GM21529 (cell line): ENCODE measurements around the gene KLC1.

Experiments
- ATAC-seq: cut with Tn5 transposase; IDR thresholded peaks from one replicate; pipeline ENCODE4 v1.9.1; 2021; ENCODE audit not compliant: unreplicated experiment

The KLC1 gene

DNA sequence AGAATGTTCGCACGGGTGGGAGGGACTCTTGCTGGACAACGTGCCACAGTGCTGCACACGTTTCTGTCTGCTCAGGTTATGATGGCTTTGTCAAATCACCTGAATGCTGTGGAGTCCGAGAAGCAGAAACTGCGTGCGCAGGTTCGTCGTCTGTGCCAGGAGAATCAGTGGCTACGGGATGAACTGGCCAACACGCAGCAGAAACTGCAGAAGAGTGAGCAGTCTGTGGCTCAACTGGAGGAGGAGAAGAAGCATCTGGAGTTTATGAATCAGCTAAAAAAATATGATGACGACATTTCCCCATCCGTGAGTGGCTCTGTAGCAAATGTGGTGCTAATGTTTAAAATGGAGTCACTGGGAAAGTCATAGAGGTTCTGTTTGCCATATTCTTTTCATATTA is 28.5 kb downstream of the KLC1 start:
- no peak for ATAC-seq

GRCh38 chr14:103659631-103660030 is 30.6 kb downstream of the KLC1 start:
- ATAC-seq: no peak

GRCh38 chr14:103662029-103662428 is 33.0 kb downstream of the KLC1 start:
- no peak for ATAC-seq

GRCh38 chr14:103662591-103662990 is 33.6 kb downstream of the KLC1 start:
- no peak for ATAC-seq

DNA sequence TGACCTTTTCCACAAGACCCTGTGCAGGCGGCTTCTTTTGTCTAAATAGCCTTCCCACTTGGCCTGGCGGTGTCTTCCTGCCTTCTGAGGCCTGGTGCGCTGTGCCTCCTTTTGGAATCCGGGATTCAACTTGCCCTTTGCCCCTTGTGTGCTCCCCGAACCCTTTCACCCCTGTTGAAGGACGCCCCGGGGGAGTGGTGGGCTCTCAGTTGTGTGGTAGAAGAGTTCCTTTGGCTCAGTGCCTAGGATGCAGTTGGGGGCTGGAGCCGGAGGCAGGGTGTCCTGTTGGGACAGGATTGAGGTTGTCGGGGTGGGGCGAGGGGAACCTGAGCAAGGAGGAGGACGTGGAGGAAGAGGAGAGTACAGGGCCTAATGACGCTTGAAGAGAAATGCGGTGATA is 34.5 kb downstream of the KLC1 start:
- no peak for ATAC-seq

DNA sequence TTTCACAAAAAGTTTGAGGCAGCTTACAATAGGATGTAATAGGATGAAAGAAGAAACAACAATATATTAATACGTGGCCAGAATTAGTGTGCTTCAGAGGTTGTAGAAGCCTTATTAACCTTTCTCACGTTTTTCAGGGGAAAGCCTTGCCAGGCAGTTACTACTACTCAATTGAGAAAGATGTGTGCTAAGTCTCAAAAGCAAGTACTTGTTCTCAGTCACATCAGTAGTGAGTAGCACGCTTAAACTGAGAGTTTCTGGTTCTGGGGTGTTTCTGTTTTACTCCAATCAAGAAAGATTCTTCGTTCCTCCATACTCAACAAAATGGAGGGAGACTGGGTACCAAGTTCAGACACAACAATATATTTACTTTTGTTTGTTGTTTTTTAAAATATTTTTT is 38.7 kb downstream of the KLC1 start:
- no peak for ATAC-seq

GRCh38 chr14:103668117-103668516 is 39.1 kb downstream of the KLC1 start:
- ATAC-seq: no peak

DNA sequence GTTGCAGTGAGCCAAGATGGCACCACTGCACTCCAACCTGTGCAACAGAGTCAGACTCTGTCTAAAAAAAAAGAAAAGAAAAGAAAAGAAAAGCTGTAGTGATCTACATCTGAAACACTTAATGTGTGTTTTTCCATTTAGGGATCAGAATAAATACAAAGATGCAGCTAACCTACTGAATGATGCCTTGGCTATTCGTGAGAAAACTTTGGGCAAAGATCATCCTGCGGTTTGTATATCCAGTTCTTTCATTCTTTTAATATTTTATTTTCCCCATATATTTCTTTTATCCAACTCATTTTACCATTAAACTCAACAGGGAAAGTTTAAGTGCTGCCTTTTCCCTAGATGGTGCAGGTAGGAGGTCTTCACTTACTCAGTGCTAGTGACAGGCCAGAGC is 40.4 kb downstream of the KLC1 start:
- ATAC-seq: no peak

- no peak for ATAC-seq
Measured at GRCh38 chr14:103671911-103672310, 42.9 kb downstream of the KLC1 start.

DNA sequence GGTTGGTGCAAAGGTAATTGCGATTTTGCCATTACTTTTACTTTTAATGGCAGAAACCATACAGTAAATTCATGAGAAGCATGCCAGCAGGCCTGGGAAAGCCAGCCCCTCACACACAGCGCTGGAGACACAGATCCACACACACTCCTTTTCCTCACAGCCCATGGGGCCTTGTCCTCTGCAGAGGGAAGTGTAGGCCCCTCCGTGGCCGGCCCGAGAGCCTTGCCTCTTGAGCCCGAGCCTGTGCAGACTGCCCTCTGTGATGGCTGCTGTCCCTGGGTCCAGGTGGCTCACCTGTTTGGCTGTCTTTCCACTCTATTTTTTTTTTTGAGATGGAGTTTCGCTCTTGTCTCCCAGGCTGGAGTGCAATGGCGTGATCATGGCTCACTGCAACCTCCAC is 46.9 kb downstream of the KLC1 start:
- ATAC-seq: no peak

GRCh38 chr14:103676881-103677675 is 48.1 kb downstream of the KLC1 start:
- no peak for ATAC-seq

DNA sequence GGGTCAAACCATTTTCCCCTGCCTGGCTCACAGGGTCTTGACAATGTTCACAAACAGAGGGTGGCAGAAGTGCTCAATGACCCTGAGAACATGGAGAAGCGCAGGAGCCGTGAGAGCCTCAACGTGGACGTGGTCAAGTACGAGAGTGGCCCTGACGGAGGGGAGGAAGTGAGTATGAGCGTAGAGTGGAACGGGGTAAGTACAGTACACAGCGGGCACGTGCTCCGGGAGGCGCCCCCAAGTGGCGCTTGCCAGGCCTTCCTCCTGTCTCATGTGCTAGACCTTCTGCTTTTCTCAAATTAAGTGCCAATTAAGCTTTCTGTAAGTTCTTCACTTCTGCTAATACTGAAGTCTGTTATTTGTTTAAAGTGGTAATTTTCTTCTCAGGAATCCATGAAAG is 50.3 kb downstream of the KLC1 start:
- peak; percentile 76 for ATAC-seq

DNA sequence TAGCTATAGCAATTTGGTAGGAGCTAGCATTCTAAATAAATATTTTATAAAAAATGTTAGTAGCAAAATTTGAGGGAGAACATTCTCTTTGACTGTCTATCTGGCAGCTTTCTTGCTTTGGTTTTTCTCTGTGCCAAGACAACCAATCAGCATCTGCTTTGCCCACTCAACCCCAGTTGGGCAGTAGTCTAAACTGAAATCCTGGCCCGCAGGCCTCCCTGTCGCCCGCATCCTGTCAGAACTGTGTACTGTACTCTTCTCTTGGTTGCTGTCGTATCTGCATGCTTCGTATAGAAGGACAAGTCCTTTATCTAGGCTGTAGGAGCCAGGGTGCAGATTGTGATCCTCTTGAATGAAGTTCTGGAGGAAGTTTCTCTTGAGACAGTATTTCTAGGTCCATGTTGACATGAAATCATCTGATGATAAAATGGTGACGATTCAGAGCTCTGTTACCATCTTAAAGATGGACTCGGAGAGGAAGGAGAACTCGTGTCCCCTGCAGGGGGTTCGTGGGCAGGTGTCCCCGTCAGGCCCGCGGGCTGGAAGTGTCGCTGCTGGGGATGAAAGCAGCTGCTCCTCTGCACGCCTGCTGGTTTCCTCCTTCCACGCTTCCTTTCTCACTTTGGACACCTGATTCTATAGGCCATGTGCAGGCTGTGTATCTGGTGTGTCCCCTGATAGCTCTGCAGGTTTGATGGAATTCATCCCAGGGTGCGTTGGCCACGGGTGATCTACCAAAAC is 51.6 kb downstream of the KLC1 start:
- no peak for ATAC-seq

GRCh38 chr14:103683139-103683538 is 54.1 kb downstream of the KLC1 start:
- no peak for ATAC-seq

DNA sequence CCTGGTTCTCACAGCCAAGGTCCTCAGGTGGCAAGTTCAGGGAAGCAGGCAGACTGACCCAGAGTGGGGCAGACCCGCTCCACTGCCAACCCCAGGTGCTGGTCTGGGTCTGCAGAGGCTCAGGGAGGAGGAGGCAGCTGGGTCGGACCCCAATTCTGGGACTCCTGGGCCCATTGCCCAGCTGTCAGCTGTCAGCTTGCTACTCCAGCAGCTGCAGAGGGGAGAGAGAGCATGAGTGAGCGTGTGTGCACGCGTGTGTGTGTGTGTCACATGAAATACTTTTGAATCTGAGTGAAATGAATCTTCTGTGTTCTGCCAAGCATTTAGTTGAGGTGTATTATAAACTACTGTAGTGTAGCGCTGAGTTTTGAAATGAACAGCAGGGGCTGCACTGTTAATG is 55.5 kb downstream of the KLC1 start:
- ATAC-seq: no peak

DNA sequence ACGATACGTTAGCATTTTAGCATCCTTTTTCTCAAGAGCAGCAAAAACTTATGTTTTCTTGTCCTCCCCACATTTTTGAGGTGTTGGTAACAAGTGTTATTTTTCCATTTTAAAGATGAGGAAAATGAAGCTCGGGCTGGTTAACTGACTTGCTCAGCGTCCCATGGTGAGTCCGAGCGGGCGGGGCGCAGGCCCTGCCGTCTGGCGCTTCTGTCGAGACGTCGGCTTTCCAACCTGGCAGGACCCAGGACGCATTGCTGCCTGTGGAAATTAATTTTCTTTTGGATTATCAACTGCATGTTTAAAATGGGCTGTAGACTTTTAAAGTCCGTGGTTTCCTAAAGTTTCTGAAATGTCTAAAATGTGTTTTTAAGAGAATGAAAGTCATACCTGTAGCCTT is 55.9 kb downstream of the KLC1 start:
- ATAC-seq: no peak

DNA sequence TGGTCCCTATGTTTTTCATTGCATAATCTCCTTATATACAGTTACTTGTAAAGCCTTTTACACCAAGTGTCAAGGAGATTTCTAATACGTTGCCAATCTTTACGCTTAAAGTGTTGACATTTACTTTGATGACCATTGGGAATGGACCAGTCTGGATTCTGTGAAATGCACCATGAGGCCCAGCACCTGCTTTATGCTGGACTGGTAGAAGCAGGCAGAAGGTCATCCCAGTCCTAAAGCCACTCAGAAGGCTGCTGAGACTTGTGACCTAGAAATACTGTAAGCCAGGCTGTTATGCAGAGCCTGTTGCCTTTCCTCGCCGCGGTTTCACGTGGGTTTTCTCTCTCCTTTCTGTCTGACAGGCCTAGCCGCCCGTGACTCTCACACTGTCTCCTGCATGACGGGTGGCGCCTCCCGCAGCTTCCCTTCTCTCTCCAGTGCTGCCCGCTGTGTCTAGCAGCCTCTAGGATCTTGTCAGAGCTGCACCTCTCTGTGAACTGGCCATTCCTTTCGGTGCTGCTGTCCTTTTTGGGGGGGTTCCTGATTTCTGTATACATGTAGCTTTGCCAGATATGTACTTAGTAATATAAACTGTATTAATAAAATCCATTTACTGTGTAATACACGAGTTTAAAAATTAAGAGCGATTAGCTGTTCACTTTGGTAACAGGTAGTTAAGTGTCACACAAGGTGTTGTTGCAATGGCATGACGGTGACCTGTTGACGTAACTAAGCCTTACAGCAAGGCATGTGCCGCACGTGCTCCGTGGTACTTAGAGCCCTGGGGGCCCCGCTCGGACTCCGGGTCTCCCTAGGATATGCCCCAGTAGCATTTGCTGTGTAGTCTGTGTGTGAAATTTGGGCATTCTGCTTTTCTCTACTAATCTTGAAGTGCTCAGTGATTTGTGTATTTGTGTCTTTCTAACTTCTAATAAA is 56.5 kb downstream of the KLC1 start:
- ATAC-seq: no peak

DNA sequence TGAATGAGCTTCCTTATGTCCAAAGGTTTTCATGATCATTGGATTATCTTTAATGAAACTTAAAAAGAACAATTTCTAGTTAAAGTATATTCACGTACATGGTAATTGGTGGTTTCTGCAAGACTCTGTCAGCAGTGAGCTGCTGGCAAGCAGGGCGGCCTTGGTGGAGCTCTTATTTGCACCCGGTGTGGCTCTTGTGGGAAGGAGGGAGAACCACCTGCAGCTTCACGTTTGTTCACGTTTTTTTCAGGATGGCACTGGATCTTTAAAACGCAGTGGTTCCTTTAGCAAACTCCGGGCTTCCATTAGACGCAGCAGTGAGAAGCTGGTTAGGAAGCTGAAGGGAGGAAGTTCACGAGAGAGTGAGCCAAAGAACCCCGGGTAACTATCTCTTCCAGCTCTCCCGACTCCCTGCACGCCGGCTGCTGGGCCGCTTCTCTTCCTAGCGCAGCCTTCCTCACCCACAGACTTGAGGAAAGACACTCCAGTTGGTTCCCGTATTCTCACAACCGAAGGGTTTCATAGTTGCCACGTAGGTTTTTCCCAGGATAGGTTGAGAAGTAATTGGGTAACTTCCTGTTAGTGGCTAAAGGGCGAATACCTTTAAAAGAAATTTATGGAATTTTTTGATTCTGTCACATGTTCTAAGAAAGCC is 57.9 kb downstream of the KLC1 start:
- no peak for ATAC-seq

DNA sequence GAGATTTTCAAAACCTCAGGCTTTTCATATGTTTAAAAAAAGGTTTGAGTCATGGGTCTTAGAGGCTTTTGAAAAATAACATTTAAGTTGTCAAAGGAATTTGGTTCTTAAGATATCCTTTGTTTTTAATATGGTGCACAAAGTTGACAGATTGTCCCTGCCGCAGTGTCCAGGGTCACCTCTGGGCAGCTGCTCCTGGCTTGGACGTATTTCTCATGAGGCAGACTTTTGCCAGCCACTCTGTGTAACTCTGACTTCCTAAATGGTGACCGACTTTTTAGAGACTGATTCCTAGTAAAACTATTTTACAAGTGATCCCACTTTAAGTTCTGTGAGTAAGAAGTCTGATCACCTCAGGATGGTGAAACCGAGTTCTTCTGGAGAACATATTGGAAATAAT is 58.7 kb downstream of the KLC1 start:
- ATAC-seq: no peak

- no peak for ATAC-seq
Measured at GRCh38 chr14:103688441-103688840, 59.4 kb downstream of the KLC1 start.
